K562 (cell line): Measurements from ENCODE around the gene PLEKHN1. TPM values are rescaled to one million over a fixed set of nuclear protein-coding genes. Genes with fewer than 3 reads are reported as not detected.
A peak's percentile ranks its signal among the peaks of the same experiment; 100 is the strongest.

Experiments used
- HNRNPL ChIP-seq: fragments of 200-400 bp; formaldehyde crosslinking; IDR thresholded peaks from 2 replicates; pipeline ENCODE4 v1.6.1; 2017; ENCODE audit warnings: low read depth, mild to moderate bottlenecking, low read length
- KLF10 ChIP-seq: fragments of 250-450 bp; sonication (Bioruptor Pico); IDR thresholded peaks from 2 replicates; pipeline ENCODE4 v1.6.1; 2021; ENCODE audit warnings: matching md5 sums
- SIN3B ChIP-seq: fragments of 450-650 bp; IDR thresholded peaks from 2 replicates; pipeline ENCODE4 v1.6.1; 2017; ENCODE audit warnings: low read depth, mild to moderate bottlenecking, moderate library complexity
- TEAD1 ChIP-seq, 2 experiments: fragments of 450-650 bp in 1 of 2; sonication (generic) in 1 of 2; formaldehyde crosslinking; IDR thresholded peaks; 2 replicates each; pipeline versions ENCODE4 v1.4.0 to v1.8.0; 2020 to 2022; ENCODE audit warnings: mild to moderate bottlenecking in 2 of 2, missing genetic modification reagents in 1 of 2
- ZNF77 ChIP-seq: fragments of 250-450 bp; sonication (Bioruptor Pico); IDR thresholded peaks from 2 replicates; pipeline ENCODE4 v1.5.0; 2020
- polyA plus RNA-seq, 8 experiments: library from polyadenylated mRNA; depleted of rRNA in 4 of 8; stranded (reverse) in 5 of 8; unstranded in 3 of 8; fragments of >200 nt; fragmentation: Nextera tagmentation in 2 of 8; fragmentation: Illumina TruSeq in 1 of 8; extraction: Ambion mirVana in 2 of 8; extraction: Trizol in 1 of 8; gene quantifications; 2 replicates each; pipeline versions ENCODE4 v1.2.1 to v1.2.3, GENCODE V29; 2011 to 2014; ENCODE audit warnings: inconsistent platforms in 1 of 8, missing spikeins in 1 of 8
- total RNA-seq, 7 experiments: library from RNA; depleted of rRNA in 6 of 7; stranded (reverse); fragments of >200 nt in 6 of 7; fragmentation: Illumina TruSeq in 2 of 7; extraction: Trizol in 2 of 7; gene quantifications; 2 replicates each; pipeline versions ENCODE4 v1.2.1 to v1.2.3, GENCODE V29; 2011 to 2021; ENCODE audit warnings: low replicate concordance in 1 of 7
- TF ChIP-seq, protein P1 (sequence below), 2 experiments: fragments of 450-650 bp in 1 of 2; sonication (generic) in 1 of 2; formaldehyde crosslinking in 1 of 2; IDR thresholded peaks; 2 replicates each; pipeline versions ENCODE4 v1.7.1 to v1.9.0; 2016 to 2022; ENCODE audit warnings: inconsistent platforms in 1 of 2, mild to moderate bottlenecking in 1 of 2, missing genetic modification reagents in 1 of 2
- TF ChIP-seq, protein P2 (sequence below): fragments of 200-800 bp; sonication (Bioruptor generic); IDR thresholded peaks from 2 replicates; pipeline ENCODE4 v1.6.1; 2017; ENCODE audit warnings: missing genetic modification characterization, missing compliant biosample characterization
- TF ChIP-seq, protein P3 (sequence below), 2 experiments: fragments of 450-650 bp; conservative IDR thresholded peaks; 2 replicates each; pipeline ENCODE4 v1.6.1; 2017; ENCODE audit warnings: mild to moderate bottlenecking in 2 of 2, moderate library complexity in 2 of 2
- TF ChIP-seq, protein P4 (sequence below): sonication (generic); formaldehyde crosslinking; IDR thresholded peaks from 2 replicates; pipeline ENCODE4 v1.8.1; 2022; ENCODE audit warnings: missing genetic modification reagents

Gene PLEKHN1
- total and polyA plus RNA-seq, 9 of the 15 experiments (the other 6 are each of a cell fraction or from before 2014, with no cell fraction given): 0.07 to 1.5 (median 0.13) TPM; not detected in 2

DNA sequence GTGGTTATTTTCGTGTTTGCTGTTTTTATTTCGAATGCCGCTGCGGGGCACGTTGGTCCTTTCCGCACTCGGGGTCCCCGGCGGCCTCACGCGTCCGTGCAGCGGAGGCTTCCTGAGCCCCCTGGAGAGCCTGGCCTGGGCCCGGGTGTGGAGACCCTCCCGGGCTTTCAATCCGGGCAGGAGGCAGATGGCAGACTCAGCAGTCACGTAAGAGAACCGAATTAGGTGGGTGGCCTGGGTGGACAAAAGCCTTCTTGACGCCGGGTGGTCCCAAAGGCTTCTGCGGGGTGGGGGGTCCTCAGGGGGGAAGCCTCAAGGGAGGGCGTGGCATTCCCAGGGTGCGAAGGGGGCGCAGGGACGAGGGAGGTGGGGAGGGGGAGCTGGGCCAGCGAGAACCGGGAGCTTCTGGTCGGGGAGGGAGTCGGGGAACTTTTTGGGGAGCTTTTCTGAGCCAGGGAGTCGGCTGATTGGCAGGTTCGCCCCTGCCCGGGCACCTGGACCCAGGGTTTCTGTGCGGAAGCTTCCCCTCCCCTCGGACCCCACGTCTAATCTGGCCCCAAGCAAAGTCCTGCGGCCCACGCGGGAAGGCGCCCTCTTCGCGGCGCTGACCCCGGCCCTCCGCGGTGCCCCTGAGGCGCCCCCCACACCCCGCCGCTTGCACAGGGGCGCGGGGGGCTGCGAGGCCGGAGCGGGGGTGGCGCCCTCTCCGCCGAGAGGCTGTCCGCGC, 34.9 kb downstream of the PLEKHN1 start (continued):
- TF ChIP-seq, protein P1, sequence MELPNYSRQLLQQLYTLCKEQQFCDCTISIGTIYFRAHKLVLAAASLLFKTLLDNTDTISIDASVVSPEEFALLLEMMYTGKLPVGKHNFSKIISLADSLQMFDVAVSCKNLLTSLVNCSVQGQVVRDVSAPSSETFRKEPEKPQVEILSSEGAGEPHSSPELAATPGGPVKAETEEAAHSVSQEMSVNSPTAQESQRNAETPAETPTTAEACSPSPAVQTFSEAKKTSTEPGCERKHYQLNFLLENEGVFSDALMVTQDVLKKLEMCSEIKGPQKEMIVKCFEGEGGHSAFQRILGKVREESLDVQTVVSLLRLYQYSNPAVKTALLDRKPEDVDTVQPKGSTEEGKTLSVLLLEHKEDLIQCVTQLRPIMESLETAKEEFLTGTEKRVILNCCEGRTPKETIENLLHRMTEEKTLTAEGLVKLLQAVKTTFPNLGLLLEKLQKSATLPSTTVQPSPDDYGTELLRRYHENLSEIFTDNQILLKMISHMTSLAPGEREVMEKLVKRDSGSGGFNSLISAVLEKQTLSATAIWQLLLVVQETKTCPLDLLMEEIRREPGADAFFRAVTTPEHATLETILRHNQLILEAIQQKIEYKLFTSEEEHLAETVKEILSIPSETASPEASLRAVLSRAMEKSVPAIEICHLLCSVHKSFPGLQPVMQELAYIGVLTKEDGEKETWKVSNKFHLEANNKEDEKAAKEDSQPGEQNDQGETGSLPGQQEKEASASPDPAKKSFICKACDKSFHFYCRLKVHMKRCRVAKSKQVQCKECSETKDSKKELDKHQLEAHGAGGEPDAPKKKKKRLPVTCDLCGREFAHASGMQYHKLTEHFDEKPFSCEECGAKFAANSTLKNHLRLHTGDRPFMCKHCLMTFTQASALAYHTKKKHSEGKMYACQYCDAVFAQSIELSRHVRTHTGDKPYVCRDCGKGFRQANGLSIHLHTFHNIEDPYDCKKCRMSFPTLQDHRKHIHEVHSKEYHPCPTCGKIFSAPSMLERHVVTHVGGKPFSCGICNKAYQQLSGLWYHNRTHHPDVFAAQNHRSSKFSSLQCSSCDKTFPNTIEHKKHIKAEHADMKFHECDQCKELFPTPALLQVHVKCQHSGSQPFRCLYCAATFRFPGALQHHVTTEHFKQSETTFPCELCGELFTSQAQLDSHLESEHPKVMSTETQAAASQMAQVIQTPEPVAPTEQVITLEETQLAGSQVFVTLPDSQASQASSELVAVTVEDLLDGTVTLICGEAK (IDR thresholded peaks at IDR 0.05): no peak
- TF ChIP-seq, protein P1 (CRISPR knock-in tag; IDR thresholded peaks at IDR 0.05): no peak
- TF ChIP-seq, protein P2, sequence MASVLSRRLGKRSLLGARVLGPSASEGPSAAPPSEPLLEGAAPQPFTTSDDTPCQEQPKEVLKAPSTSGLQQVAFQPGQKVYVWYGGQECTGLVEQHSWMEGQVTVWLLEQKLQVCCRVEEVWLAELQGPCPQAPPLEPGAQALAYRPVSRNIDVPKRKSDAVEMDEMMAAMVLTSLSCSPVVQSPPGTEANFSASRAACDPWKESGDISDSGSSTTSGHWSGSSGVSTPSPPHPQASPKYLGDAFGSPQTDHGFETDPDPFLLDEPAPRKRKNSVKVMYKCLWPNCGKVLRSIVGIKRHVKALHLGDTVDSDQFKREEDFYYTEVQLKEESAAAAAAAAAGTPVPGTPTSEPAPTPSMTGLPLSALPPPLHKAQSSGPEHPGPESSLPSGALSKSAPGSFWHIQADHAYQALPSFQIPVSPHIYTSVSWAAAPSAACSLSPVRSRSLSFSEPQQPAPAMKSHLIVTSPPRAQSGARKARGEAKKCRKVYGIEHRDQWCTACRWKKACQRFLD (CRISPR knock-in tag): no peak
- 0 out of 2 replicates have a peak, but pooled peaks have one; percentile 14 for TF ChIP-seq HNRNPL
- TF ChIP-seq TEAD1 (CRISPR knock-in tag; IDR thresholded peaks at IDR 0.05): peak in 1 of 2 experiments; percentile 10; a peak in 1 of 4 replicates
- TF ChIP-seq KLF10: no peak
- TF ChIP-seq ZNF77 (CRISPR knock-in tag): no peak
- TF ChIP-seq, protein P3, sequence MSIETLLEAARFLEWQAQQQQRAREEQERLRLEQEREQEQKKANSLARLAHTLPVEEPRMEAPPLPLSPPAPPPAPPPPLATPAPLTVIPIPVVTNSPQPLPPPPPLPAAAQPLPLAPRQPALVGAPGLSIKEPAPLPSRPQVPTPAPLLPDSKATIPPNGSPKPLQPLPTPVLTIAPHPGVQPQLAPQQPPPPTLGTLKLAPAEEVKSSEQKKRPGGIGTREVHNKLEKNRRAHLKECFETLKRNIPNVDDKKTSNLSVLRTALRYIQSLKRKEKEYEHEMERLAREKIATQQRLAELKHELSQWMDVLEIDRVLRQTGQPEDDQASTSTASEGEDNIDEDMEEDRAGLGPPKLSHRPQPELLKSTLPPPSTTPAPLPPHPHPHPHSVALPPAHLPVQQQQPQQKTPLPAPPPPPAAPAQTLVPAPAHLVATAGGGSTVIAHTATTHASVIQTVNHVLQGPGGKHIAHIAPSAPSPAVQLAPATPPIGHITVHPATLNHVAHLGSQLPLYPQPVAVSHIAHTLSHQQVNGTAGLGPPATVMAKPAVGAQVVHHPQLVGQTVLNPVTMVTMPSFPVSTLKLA (conservative IDR thresholded peaks at IDR 0.05): peak; percentile 76 to 84; a peak in 3 of 4 replicates
- TF ChIP-seq, protein P4, sequence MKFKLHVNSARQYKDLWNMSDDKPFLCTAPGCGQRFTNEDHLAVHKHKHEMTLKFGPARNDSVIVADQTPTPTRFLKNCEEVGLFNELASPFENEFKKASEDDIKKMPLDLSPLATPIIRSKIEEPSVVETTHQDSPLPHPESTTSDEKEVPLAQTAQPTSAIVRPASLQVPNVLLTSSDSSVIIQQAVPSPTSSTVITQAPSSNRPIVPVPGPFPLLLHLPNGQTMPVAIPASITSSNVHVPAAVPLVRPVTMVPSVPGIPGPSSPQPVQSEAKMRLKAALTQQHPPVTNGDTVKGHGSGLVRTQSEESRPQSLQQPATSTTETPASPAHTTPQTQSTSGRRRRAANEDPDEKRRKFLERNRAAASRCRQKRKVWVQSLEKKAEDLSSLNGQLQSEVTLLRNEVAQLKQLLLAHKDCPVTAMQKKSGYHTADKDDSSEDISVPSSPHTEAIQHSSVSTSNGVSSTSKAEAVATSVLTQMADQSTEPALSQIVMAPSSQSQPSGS (CRISPR knock-in tag): no peak
- TF ChIP-seq SIN3B: no peak
